Glutamatergic neuron (in vitro differentiated cells): Measurements from ENCODE around the gene SCYL2. TPM values are rescaled to one million over a fixed set of nuclear protein-coding genes. Genes with fewer than 3 reads are reported as not detected.
A peak's percentile ranks its signal among the peaks of the same experiment; 100 is the strongest.

ENCODE experiments used
- DNase-seq: peaks from one replicate; pipeline ENCODE4 v3.0.0; 2022
- H3K27ac Mint-ChIP-seq: one replicate; pipeline ENCODE4 v1.8.0; 2020; ENCODE audit warnings: mild to moderate bottlenecking, mixed read lengths, inconsistent platforms; ENCODE audit not compliant: unreplicated experiment
- H3K27me3 Mint-ChIP-seq: one replicate; pipeline ENCODE4 v1.8.0; 2020; ENCODE audit warnings: mild to moderate bottlenecking, moderate library complexity, mixed read lengths, inconsistent platforms; ENCODE audit not compliant: unreplicated experiment
- H3K36me3 Mint-ChIP-seq: one replicate; pipeline ENCODE4 v1.8.0; 2020; ENCODE audit warnings: mild to moderate bottlenecking, mixed read lengths, inconsistent platforms; ENCODE audit not compliant: unreplicated experiment
- H3K4me1 Mint-ChIP-seq: one replicate; pipeline ENCODE4 v1.8.0; 2020; ENCODE audit warnings: mild to moderate bottlenecking, low read depth, mixed read lengths, inconsistent platforms; ENCODE audit not compliant: unreplicated experiment
- H3K4me3 Mint-ChIP-seq: one replicate; pipeline ENCODE4 v1.8.0; 2020; ENCODE audit warnings: mild to moderate bottlenecking, mixed read lengths, inconsistent platforms; ENCODE audit not compliant: unreplicated experiment
- H3K9me3 Mint-ChIP-seq: one replicate; pipeline ENCODE4 v1.8.0; 2020; ENCODE audit warnings: mild to moderate bottlenecking, moderate library complexity, mixed read lengths, inconsistent platforms; ENCODE audit not compliant: unreplicated experiment
- CTCF ChIP-seq: fragments of 200-600 bp; sonication (generic); IDR thresholded peaks from one replicate; pipeline ENCODE4 v1.5.0; 2021; ENCODE audit not compliant: partially characterized antibody, unreplicated experiment
- total RNA-seq: library from RNA; stranded (reverse); fragmentation: NEBNext Ultra II Directional; extraction: Animal tissue kit (Norgen Biotek cat#: 25700); gene quantifications from one replicate; pipeline ENCODE4 v1.2.1, GENCODE V29; 2021; ENCODE audit not compliant: unreplicated experiment

SCYL2 gene
- total RNA-seq, 1 donor from 2014 or later: 106 TPM

GRCh38 chr12:100368066-100368465, 101.1 kb downstream of the SCYL2 start:
- H3K36me3 Mint-ChIP-seq: no peaks in the 10 kb centered on the region
- TF ChIP-seq CTCF: no peak
- no peak for DNase-seq
- no peaks in the 10 kb centered on the region for H3K27me3 Mint-ChIP-seq
- H3K4me3 Mint-ChIP-seq: no peak overlapping the region
- no peak overlapping the region for H3K27ac Mint-ChIP-seq
- H3K4me1 Mint-ChIP-seq: peaks cover 8% of the 10 kb centered on the region
- peaks cover 2% of the 10 kb centered on the region for H3K9me3 Mint-ChIP-seq

GRCh38 chr12:100371146-100371545, 104.2 kb downstream of the SCYL2 start:
- Mint-ChIP-seq H3K27me3 (peaks cover 2% of the 10 kb centered on the region), H3K4me1 (peaks cover 14% of the 10 kb centered on the region), H3K36me3 (no peaks in the 10 kb centered on the region), H3K9me3 (peaks cover 2% of the 10 kb centered on the region), H3K27ac (no peak overlapping the region), H3K4me3 (no peak overlapping the region)
- TF ChIP-seq CTCF: no peak
- no peak for DNase-seq

GRCh38 chr12:100372853-100373640, 106.1 kb downstream of the SCYL2 start:
- peak; percentile 24 for DNase-seq
- peaks cover 14% of the 10 kb centered on the region for H3K4me1 Mint-ChIP-seq
- no peaks in the 10 kb centered on the region for H3K36me3 Mint-ChIP-seq
- peak overlapping the region; percentile 38 for H3K4me3 Mint-ChIP-seq
- peaks cover 4% of the 10 kb centered on the region for H3K27me3 Mint-ChIP-seq
- peaks cover 2% of the 10 kb centered on the region for H3K9me3 Mint-ChIP-seq
- peak overlapping the region; percentile 55 for H3K27ac Mint-ChIP-seq
- TF ChIP-seq CTCF: no peak

GRCh38 chr12:100375038-100375735, 108.2 kb downstream of the SCYL2 start:
- Mint-ChIP-seq H3K4me1 (peaks cover 14% of the 10 kb centered on the region), H3K4me3 (no peak overlapping the region), H3K27ac (no peak overlapping the region), H3K27me3 (peaks cover 4% of the 10 kb centered on the region), H3K36me3 (no peaks in the 10 kb centered on the region), H3K9me3 (peaks cover 2% of the 10 kb centered on the region)
- DNase-seq: peak; percentile 24
- TF ChIP-seq CTCF: no peak

- H3K4me3 Mint-ChIP-seq: no peak overlapping the region
- DNase-seq: no peak
- H3K27ac Mint-ChIP-seq: no peak overlapping the region
- no peaks in the 10 kb centered on the region for H3K36me3 Mint-ChIP-seq
- peaks cover 8% of the 10 kb centered on the region for H3K4me1 Mint-ChIP-seq
- H3K9me3 Mint-ChIP-seq: no peaks in the 10 kb centered on the region
- peaks cover 4% of the 10 kb centered on the region for H3K27me3 Mint-ChIP-seq
- no peak for TF ChIP-seq CTCF
Observed at GRCh38 chr12:100376161-100376560, 109.2 kb downstream of the SCYL2 start.
